SK-N-SH treated with all-trans-retinoic acid at 6 μM for 48 hours (cell line): ENCODE measurements around the gene DNAJC15.

Experiments used
- ARNTL ChIP-seq: fragments of 450-650 bp; formaldehyde crosslinking; IDR thresholded peaks from 2 replicates; pipeline ENCODE4 v1.5.0; 2020; ENCODE audit warnings: low read depth, mild to moderate bottlenecking, moderate library complexity, borderline replicate concordance
- CSRNP3 ChIP-seq: fragments of 250-450 bp; sonication (Bioruptor Pico); IDR thresholded peaks from 2 replicates; pipeline ENCODE4 v1.5.1; 2021; ENCODE audit warnings: mild to moderate bottlenecking, moderate library complexity
- ESRRG ChIP-seq: fragments of 250-450 bp; sonication (Bioruptor Pico); IDR thresholded peaks from 2 replicates; pipeline ENCODE4 v1.6.1; 2021; ENCODE audit warnings: mild to moderate bottlenecking
- RARB ChIP-seq: fragments of 250-450 bp; sonication (Bioruptor Pico); IDR thresholded peaks from 2 replicates; pipeline ENCODE4 v1.8.0; 2021; ENCODE audit warnings: mild to moderate bottlenecking, moderate library complexity
- SNAI2 ChIP-seq: fragments of 250-450 bp; sonication (Bioruptor Pico); IDR thresholded peaks from 2 replicates; pipeline ENCODE4 v1.5.0; 2020; ENCODE audit warnings: mild to moderate bottlenecking, moderate library complexity
- TCF4 ChIP-seq: fragments of 250-450 bp; sonication (Bioruptor Pico); IDR thresholded peaks from 2 replicates; pipeline ENCODE4 v1.8.0; 2021; ENCODE audit warnings: mild to moderate bottlenecking, moderate library complexity, borderline replicate concordance
- TOX ChIP-seq: fragments of 250-450 bp; sonication (Bioruptor Pico); IDR thresholded peaks from 2 replicates; pipeline ENCODE4 v1.8.0; 2021; ENCODE audit warnings: mild to moderate bottlenecking, moderate library complexity, borderline replicate concordance
- ZFP30 ChIP-seq: fragments of 450-650 bp; formaldehyde crosslinking; IDR thresholded peaks from 2 replicates; pipeline ENCODE4 v1.5.0; 2022; ENCODE audit warnings: mild to moderate bottlenecking, moderate library complexity

GRCh38 chr13:43019811-43020210, 3.6 kb upstream of the DNAJC15 start:
- TF ChIP-seq SNAI2 (CRISPR knock-in tag) (no peak), CSRNP3 (CRISPR knock-in tag) (no peak), ZFP30 (CRISPR knock-in tag) (no peak), RARB (CRISPR knock-in tag) (no peak), TCF4 (CRISPR knock-in tag) (no peak), ARNTL (CRISPR knock-in tag) (no peak), TOX (CRISPR knock-in tag) (no peak), ESRRG (CRISPR knock-in tag) (no peak)
